ENCODE results near the gene PARD6B. TPM values are rescaled to one million over a fixed set of nuclear protein-coding genes. Genes with fewer than 3 reads are reported as not detected.

Gene PARD6B
- total RNA-seq, 1 experiment from 2014 or later = 41.3 TPM

- CTCF ChIA-PET = interaction anchor here (2.0 kb wide), 1 partner anchor 90 kb away, joined by 8 read pairs; no protein-coding TSS in a partner anchor
- no peaks in the 10 kb centered on the region for H3K36me3 ChIP-seq (ENCODE audit: control insufficient read depth in 1 of 2, insufficient read depth in 2 of 2, low read length in 2 of 2)
- intact Hi-C loops (cut with micrococcal nuclease) = no loop called here
Measured at GRCh38 chr20:50716518-50716917, 14.9 kb upstream of the PARD6B start.

DNA sequence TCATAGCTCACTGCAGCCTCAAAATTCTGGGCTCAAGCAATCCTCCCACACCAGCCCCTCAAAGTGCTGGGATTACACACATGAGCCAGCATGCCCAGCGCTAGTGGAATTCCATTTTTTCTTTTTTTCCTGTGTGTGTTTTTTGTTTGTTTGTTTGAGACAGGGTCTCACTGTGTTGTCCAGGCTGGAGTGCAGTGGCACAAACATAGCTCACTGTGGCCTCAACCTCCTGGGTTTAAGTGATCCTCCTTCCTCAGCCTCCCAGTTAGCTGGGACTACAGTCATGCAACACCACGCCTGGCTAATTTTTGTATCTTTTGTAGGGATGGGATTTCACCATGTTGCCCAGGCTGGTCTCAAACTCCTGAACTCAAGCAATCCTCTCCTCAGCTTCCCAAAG lies 14.1 kb upstream of the PARD6B start:
- ChIA-PET POLR2A (interaction anchor here (0.8 to 3.1 kb wide), 3 partner anchors 11 to 16 kb away, joined by 3 to 14 read pairs (median 6); partner anchors contain the start of gene PARD6B), RAD21 (ENCODE audit: low non-redundant PET in 1 of 2, low total read pairs in 2 of 2, uncharacterized antibody in 2 of 2, unreplicated experiment in 2 of 2) (interaction anchor here in 1 of 2 experiments (1.5 kb wide), 1 partner anchor 91 kb away, joined by 4 read pairs; no protein-coding TSS in a partner anchor), CTCF (interaction anchor here (1.0 to 2.0 kb wide), 3 partner anchors 54 to 91 kb away, joined by 3 to 8 read pairs (median 4); no protein-coding TSS in a partner anchor)
- no peak overlapping the region for H3K4me2 ChIP-seq (ENCODE audit: low read length)
- no peak for DNase-seq (ENCODE audit: low read depth, low spot score)
- no peak for ATAC-seq
- H3K9ac ChIP-seq (ENCODE audit: low read length) = no peak overlapping the region
- intact Hi-C loops (cut with micrococcal nuclease) = no loop called here
- peaks cover 18 to 67% of the 10 kb centered on the region in 2 experiments; a peak in 3 of 4 replicates for H3K4me1 ChIP-seq (ENCODE audit: control insufficient read depth in 1 of 2, insufficient read depth in 2 of 2, low read length in 2 of 2)
- H3K27ac ChIP-seq (ENCODE audit: low read depth, low read length) = no peak overlapping the region
- peak overlapping the region; percentile 72 for H2AFZ ChIP-seq (ENCODE audit: low read depth, low read length, poor library complexity, severe bottlenecking)
- H3K4me3 ChIP-seq (replicated peaks in 1 of 2; ENCODE audit: low read depth in 1 of 2, low read length in 2 of 2) = no peak overlapping the region
- H3K9me2 ChIP-seq (ENCODE audit: insufficient read depth) = no peaks in the 10 kb centered on the region
- no peaks in the 10 kb centered on the region for H4K20me1 ChIP-seq (ENCODE audit: insufficient read depth)
- no TSS peak for BruUV-seq (replicated peaks)
- H3K36me3 ChIP-seq (ENCODE audit: control insufficient read depth in 1 of 2, insufficient read depth in 2 of 2, low read length in 2 of 2) = no peaks in the 10 kb centered on the region
- no peaks in the 10 kb centered on the region for H3K9me3 ChIP-seq (ENCODE audit: control insufficient read depth in 1 of 2, insufficient read depth in 1 of 2, low read depth in 1 of 2, low read length in 2 of 2)
- no peaks in the 10 kb centered on the region for H3K27me3 ChIP-seq (ENCODE audit: insufficient read depth, low read length)
- H3K79me2 ChIP-seq (ENCODE audit: insufficient read depth, low read length) = no peaks in the 10 kb centered on the region
- TF ChIP-seq CTCF (IDR thresholded peaks at IDR 0.05 in 2 of 3, conservative IDR thresholded peaks at IDR 0.05 in 1 of 3; ENCODE audit: borderline replicate concordance in 1 of 3, insufficient read depth in 1 of 3, low read depth in 2 of 3, low read length in 2 of 3) (no peak), CBX3 (IDR thresholded peaks at IDR 0.05; ENCODE audit: low read depth) (no peak), RAD21 (IDR thresholded peaks at IDR 0.05; ENCODE audit: low read depth) (no peak), YY1 (IDR thresholded peaks at IDR 0.05; ENCODE audit: extremely low read depth, insufficient replicate concordance, low read depth, low read length) (no peak), EZH2 (IDR thresholded peaks at IDR 0.05) (no peak), JUND (IDR thresholded peaks at IDR 0.05) (no peak), ZFX (IDR thresholded peaks at IDR 0.05) (no peak), TCF7L2 (IDR thresholded peaks at IDR 0.05; ENCODE audit: borderline replicate concordance, extremely low read depth, insufficient read depth, insufficient read length) (no peak), SIN3A (IDR thresholded peaks at IDR 0.05; ENCODE audit: low read depth) (no peak), EGR1 (IDR thresholded peaks at IDR 0.05; ENCODE audit: low read depth) (no peak), POLR2AphosphoS5 (IDR thresholded peaks at IDR 0.05; ENCODE audit: low read depth, low read length) (no peak), ZNF274 (IDR thresholded peaks at IDR 0.05; ENCODE audit: low read depth, low read length) (no peak), CEBPB (IDR thresholded peaks at IDR 0.05; ENCODE audit: low read depth) (no peak)
- TF ChIP-seq, protein P1, sequence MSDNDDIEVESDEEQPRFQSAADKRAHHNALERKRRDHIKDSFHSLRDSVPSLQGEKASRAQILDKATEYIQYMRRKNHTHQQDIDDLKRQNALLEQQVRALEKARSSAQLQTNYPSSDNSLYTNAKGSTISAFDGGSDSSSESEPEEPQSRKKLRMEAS (IDR thresholded peaks at IDR 0.05) = no peak
- TF ChIP-seq, protein P2, sequence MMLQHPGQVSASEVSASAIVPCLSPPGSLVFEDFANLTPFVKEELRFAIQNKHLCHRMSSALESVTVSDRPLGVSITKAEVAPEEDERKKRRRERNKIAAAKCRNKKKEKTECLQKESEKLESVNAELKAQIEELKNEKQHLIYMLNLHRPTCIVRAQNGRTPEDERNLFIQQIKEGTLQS (IDR thresholded peaks at IDR 0.05) = no peak

More at GRCh38 chr20:50716518-50716917, 14.9 kb upstream of the PARD6B start:
- peaks cover 18 to 59% of the 10 kb centered on the region in 2 experiments; a peak in 3 of 4 replicates for H3K4me1 ChIP-seq (ENCODE audit: control insufficient read depth in 1 of 2, insufficient read depth in 2 of 2, low read length in 2 of 2)
- H3K4me2 ChIP-seq (ENCODE audit: low read length) = no peak overlapping the region
- H3K79me2 ChIP-seq (ENCODE audit: insufficient read depth, low read length) = no peaks in the 10 kb centered on the region
- no peaks in the 10 kb centered on the region for H3K9me3 ChIP-seq (ENCODE audit: control insufficient read depth in 1 of 2, insufficient read depth in 1 of 2, low read depth in 1 of 2, low read length in 2 of 2)
- no peaks in the 10 kb centered on the region for H4K20me1 ChIP-seq (ENCODE audit: insufficient read depth)
- H2AFZ ChIP-seq (ENCODE audit: low read depth, low read length, poor library complexity, severe bottlenecking) = no peak overlapping the region
- no peak for DNase-seq (ENCODE audit: low read depth, low spot score)
- H3K27me3 ChIP-seq (ENCODE audit: insufficient read depth, low read length) = no peaks in the 10 kb centered on the region
- ChIA-PET RAD21 (ENCODE audit: low non-redundant PET in 1 of 2, low total read pairs in 2 of 2, uncharacterized antibody in 2 of 2, unreplicated experiment in 2 of 2) (interaction anchor here in 1 of 2 experiments (0.7 kb wide), 1 partner anchor 26 kb away, joined by 3 read pairs; no protein-coding TSS in a partner anchor), POLR2A (interaction anchor here (3.1 kb wide), 1 partner anchor 12 kb away, joined by 14 read pairs; no protein-coding TSS in a partner anchor)
- H3K9ac ChIP-seq (ENCODE audit: low read length) = no peak overlapping the region
- no peak overlapping the region for H3K27ac ChIP-seq (ENCODE audit: low read depth, low read length)
- TF ChIP-seq TCF7L2 (IDR thresholded peaks at IDR 0.05; ENCODE audit: borderline replicate concordance, extremely low read depth, insufficient read depth, insufficient read length) (no peak), CBX3 (IDR thresholded peaks at IDR 0.05; ENCODE audit: low read depth) (no peak), SP1 (IDR thresholded peaks at IDR 0.05; ENCODE audit: low read depth) (no peak), EZH2 (IDR thresholded peaks at IDR 0.05) (no peak), RAD21 (IDR thresholded peaks at IDR 0.05; ENCODE audit: low read depth) (no peak), EZH2phosphoT487 (IDR thresholded peaks at IDR 0.05; ENCODE audit: borderline replicate concordance) (no peak), JUND (IDR thresholded peaks at IDR 0.05) (no peak), POLR2A (IDR thresholded peaks at IDR 0.05; ENCODE audit: borderline replicate concordance, extremely low read depth, insufficient read depth, insufficient read length) (no peak)
- no TSS peak for BruUV-seq (replicated peaks)
- H3K9me2 ChIP-seq (ENCODE audit: insufficient read depth) = no peaks in the 10 kb centered on the region
- ATAC-seq = no peak
- no peak overlapping the region for H3K4me3 ChIP-seq (replicated peaks in 1 of 2; ENCODE audit: low read depth in 1 of 2, low read length in 2 of 2)

All from HCT116 (cell line).